ENCODE measurements around the gene OSBPL10.

The OSBPL10 gene

DNA sequence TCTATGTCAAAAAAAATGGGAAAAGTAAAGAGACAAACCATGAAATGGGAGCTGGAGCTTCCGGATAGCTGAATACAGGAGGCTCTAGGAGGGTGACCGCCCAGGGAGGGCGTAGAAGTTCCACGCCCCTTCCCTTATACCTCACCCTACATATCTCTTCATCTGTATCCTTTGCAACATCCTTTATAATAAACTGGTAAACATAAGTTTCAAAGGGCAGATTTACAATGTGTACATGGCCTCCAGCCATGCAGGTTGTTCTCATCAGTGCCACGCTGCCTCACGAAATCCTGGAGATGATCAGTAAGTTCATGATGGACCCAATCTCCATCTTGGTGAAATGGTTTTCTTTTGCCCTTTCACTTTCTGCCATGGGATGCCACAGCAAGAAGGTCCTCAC lies 121.8 kb downstream of the OSBPL10 start:
- H3K36me3 ChIP-seq = no peaks in the 10 kb centered on the region
- no peak for TF ChIP-seq CTCF (IDR thresholded peaks at IDR 0.05)
- no peak overlapping the region for H3K4me3 ChIP-seq
- H3K27ac ChIP-seq = no peak overlapping the region
- H3K27me3 ChIP-seq = no peaks in the 10 kb centered on the region
- intact Hi-C loops (cut with DNase I; ENCODE audit: low total_unique reads) = no loop called here
- H3K9me3 ChIP-seq = no peaks in the 10 kb centered on the region
- DNase-seq = no peak
- H3K4me1 ChIP-seq = no peaks in the 10 kb centered on the region

- no peak overlapping the region for H3K4me3 ChIP-seq
- intact Hi-C loops (cut with DNase I; ENCODE audit: low total_unique reads) = no loop called here
- no peak for TF ChIP-seq CTCF (IDR thresholded peaks at IDR 0.05)
- no peaks in the 10 kb centered on the region for H3K27me3 ChIP-seq
- H3K36me3 ChIP-seq = no peaks in the 10 kb centered on the region
- H3K27ac ChIP-seq = no peak overlapping the region
- no peaks in the 10 kb centered on the region for H3K4me1 ChIP-seq
- H3K9me3 ChIP-seq = no peaks in the 10 kb centered on the region
- DNase-seq = no peak
Measured at GRCh38 chr3:31858439-31858838, 122.6 kb downstream of the OSBPL10 start.

DNA sequence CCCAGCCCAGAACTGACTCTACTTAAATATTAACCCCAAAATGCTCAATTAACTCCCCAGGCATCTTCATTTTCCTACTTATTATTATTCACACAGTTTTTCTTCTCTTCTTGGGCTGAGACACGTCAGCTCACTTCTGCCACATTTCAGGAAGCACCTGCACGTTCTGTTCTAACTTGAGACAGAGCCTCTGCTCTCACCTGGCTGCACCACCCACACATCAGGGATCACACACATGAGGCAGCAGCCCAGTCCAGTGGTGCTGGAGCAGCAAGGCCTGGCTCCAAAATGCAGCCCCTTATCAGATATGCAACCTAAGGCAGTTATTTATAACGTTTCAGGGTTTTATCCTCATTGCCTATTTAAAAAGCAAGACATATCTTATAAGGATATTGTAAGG lies 127.5 kb downstream of the OSBPL10 start:
- Histone ChIP-seq H3K4me3 (no peak overlapping the region), H3K4me1 (peaks cover 0 to 5% (median 1%) of the 10 kb centered on the region in 4 donors), H3K9me3 (no peaks in the 10 kb centered on the region), H3K36me3 (no peaks in the 10 kb centered on the region), H3K27ac (no peak overlapping the region), H3K27me3 (no peaks in the 10 kb centered on the region)
- no peak for TF ChIP-seq CTCF (IDR thresholded peaks at IDR 0.05)
- DNase-seq = no peak
- intact Hi-C loops (cut with DNase I; ENCODE audit: low total_unique reads) = no loop called here

DNA sequence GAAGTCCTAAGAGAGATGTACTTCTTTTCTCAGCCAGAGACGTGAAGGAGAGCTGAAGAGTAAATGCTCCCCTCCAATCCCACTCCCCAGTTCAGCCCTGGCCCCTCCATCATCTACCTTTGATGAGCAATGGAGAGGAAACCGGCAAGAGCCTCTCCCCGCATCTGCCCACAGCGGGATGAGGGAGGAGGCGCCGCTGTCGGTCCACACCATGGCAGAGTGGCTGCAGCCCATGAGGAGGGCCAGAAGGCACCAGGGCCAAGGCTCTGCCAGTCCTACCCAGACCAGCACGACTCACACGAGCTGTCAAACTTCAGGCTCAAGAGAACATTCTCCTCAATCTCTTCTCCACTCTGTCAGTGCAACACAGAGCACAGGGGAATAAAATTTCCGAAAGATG lies 129.8 kb downstream of the OSBPL10 start:
- intact Hi-C loops (cut with DNase I; ENCODE audit: low total_unique reads) = no loop called here
- DNase-seq = no peak
- H3K27me3 ChIP-seq = no peaks in the 10 kb centered on the region
- no peaks in the 10 kb centered on the region for H3K9me3 ChIP-seq
- TF ChIP-seq CTCF (IDR thresholded peaks at IDR 0.05) = no peak
- no peak overlapping the region for H3K27ac ChIP-seq
- peaks cover 0 to 5% (median 1%) of the 10 kb centered on the region in 4 donors for H3K4me1 ChIP-seq
- H3K36me3 ChIP-seq = peaks cover 0 to 4% (median 0%) of the 10 kb centered on the region in 3 donors
- no peak overlapping the region for H3K4me3 ChIP-seq

GRCh38 chr3:31848911-31849310 lies 132.2 kb downstream of the OSBPL10 start:
- no peak overlapping the region for H3K27ac ChIP-seq
- H3K4me3 ChIP-seq = no peak overlapping the region
- intact Hi-C loops (cut with DNase I; ENCODE audit: low total_unique reads) = no loop called here
- no peak for DNase-seq
- H3K4me1 ChIP-seq = peaks cover 0 to 5% (median 1%) of the 10 kb centered on the region in 4 donors
- no peaks in the 10 kb centered on the region for H3K9me3 ChIP-seq
- peaks cover 0 to 4% (median 0%) of the 10 kb centered on the region in 3 donors for H3K36me3 ChIP-seq
- no peak for TF ChIP-seq CTCF (IDR thresholded peaks at IDR 0.05)
- H3K27me3 ChIP-seq = no peaks in the 10 kb centered on the region

Data from tibial artery (tissue), 4 donors.